ENCODE data around the gene SHQ1. TPM values are rescaled to one million over a fixed set of nuclear protein-coding genes. Genes with fewer than 3 reads are reported as not detected.
"Not testable (repeated sequence)": the region's sequence is repeated elsewhere in the genome, so short reads cannot be mapped to it uniquely, and the experiment has no call there.

SHQ1 gene
- total RNA-seq, 1 donor from 2014 or later, result 20.7 TPM

GRCh38 chr3:72798552-72799195, 49.6 kb downstream of the SHQ1 start:
- peaks cover 11% of the 10 kb centered on the region for H3K4me1 Mint-ChIP-seq
- no peak for TF ChIP-seq CTCF (conservative IDR thresholded peaks at IDR 0.05)
- no peak overlapping the region for H3K27ac Mint-ChIP-seq (ENCODE audit: unreplicated experiment)
- no peaks in the 10 kb centered on the region for H3K27me3 Mint-ChIP-seq (ENCODE audit: low read depth)
- no peak for DNase-seq (ENCODE audit: low read depth, low spot score)
- peaks cover 5% of the 10 kb centered on the region for H3K36me3 Mint-ChIP-seq (ENCODE audit: low read depth)
- no peak overlapping the region for H3K4me3 Mint-ChIP-seq
- no peaks in the 10 kb centered on the region for H3K9me3 Mint-ChIP-seq

GRCh38 chr3:72797773-72798543, 50.3 kb downstream of the SHQ1 start:
- Mint-ChIP-seq H3K27me3 (ENCODE audit: low read depth) (no peaks in the 10 kb centered on the region), H3K27ac (ENCODE audit: unreplicated experiment) (no peak overlapping the region), H3K4me3 (no peak overlapping the region), H3K4me1 (peaks cover 11% of the 10 kb centered on the region), H3K36me3 (ENCODE audit: low read depth) (peaks cover 5% of the 10 kb centered on the region), H3K9me3 (no peaks in the 10 kb centered on the region)
- no peak for TF ChIP-seq CTCF (conservative IDR thresholded peaks at IDR 0.05)
- no peak for DNase-seq (ENCODE audit: low read depth, low spot score)

- no peak for TF ChIP-seq CTCF (conservative IDR thresholded peaks at IDR 0.05)
- H3K9me3 Mint-ChIP-seq, result peaks cover 2% of the 10 kb centered on the region
- H3K4me1 Mint-ChIP-seq, result peaks cover 11% of the 10 kb centered on the region
- no peaks in the 10 kb centered on the region for H3K27me3 Mint-ChIP-seq (ENCODE audit: low read depth)
- peaks cover 9% of the 10 kb centered on the region for H3K36me3 Mint-ChIP-seq (ENCODE audit: low read depth)
- no peak overlapping the region for H3K27ac Mint-ChIP-seq (ENCODE audit: unreplicated experiment)
- H3K4me3 Mint-ChIP-seq, result no peak overlapping the region
- DNase-seq (ENCODE audit: low read depth, low spot score), result no peak
Measured at GRCh38 chr3:72794079-72794478, 54.2 kb downstream of the SHQ1 start.

- no peaks in the 10 kb centered on the region for H3K4me1 Mint-ChIP-seq
- no peak for TF ChIP-seq CTCF (conservative IDR thresholded peaks at IDR 0.05)
- no peak overlapping the region for H3K27ac Mint-ChIP-seq (ENCODE audit: unreplicated experiment)
- no peaks in the 10 kb centered on the region for H3K27me3 Mint-ChIP-seq (ENCODE audit: low read depth)
- peaks cover 2% of the 10 kb centered on the region for H3K9me3 Mint-ChIP-seq
- H3K4me3 Mint-ChIP-seq, result no peak overlapping the region
- no peak for DNase-seq (ENCODE audit: low read depth, low spot score)
- H3K36me3 Mint-ChIP-seq (ENCODE audit: low read depth), result peaks cover 7% of the 10 kb centered on the region
Measured at GRCh38 chr3:72791161-72791560, 57.1 kb downstream of the SHQ1 start.

GRCh38 chr3:72789786-72790185, 58.5 kb downstream of the SHQ1 start:
- Mint-ChIP-seq H3K36me3 (ENCODE audit: low read depth) (peaks cover 7% of the 10 kb centered on the region), H3K4me1 (no peaks in the 10 kb centered on the region), H3K9me3 (peaks cover 2% of the 10 kb centered on the region), H3K27me3 (ENCODE audit: low read depth) (no peaks in the 10 kb centered on the region), H3K4me3 (no peak overlapping the region), H3K27ac (ENCODE audit: unreplicated experiment) (no peak overlapping the region)
- no peak for DNase-seq (ENCODE audit: low read depth, low spot score)
- no peak for TF ChIP-seq CTCF (conservative IDR thresholded peaks at IDR 0.05)

- not testable (repeated sequence) for H3K27ac Mint-ChIP-seq (ENCODE audit: unreplicated experiment); H3K36me3 Mint-ChIP-seq (ENCODE audit: low read depth); H3K4me3 Mint-ChIP-seq; H3K9me3 Mint-ChIP-seq; DNase-seq (ENCODE audit: low read depth, low spot score); H3K4me1 Mint-ChIP-seq; H3K27me3 Mint-ChIP-seq (ENCODE audit: low read depth)
Measured at GRCh38 chr3:72788232-72788631, 60.0 kb downstream of the SHQ1 start.

All from neural crest cell (in vitro differentiated cells).